HEK293 (cell line): Measurements from ENCODE around the gene GADD45G.

Source experiments
- CTCF ChIA-PET: fragments of 350-600 bp; formaldehyde crosslinking; extraction: SDS; loops from one replicate; lab custom pipeline; 2021; ENCODE audit warnings: antibody characterized with exemption; lab: Yijun Ruan, JAX
- POLR2A ChIA-PET: fragments of 300-600 bp; formaldehyde crosslinking; extraction: SDS; loops from one replicate; lab custom pipeline; 2020; ENCODE audit warnings: antibody characterized with exemption, inconsistent platforms; lab: Yijun Ruan, JAX
- H3K27ac ChIP-seq: fragments of 200-500 bp; sonication (Bioruptor generic); 2 replicates; pipeline ENCODE4 v1.5.1; 2014; ENCODE audit warnings: low read depth, low read length, control low read depth, inconsistent platforms; ENCODE audit errors: extremely low read depth
- H3K36me3 ChIP-seq, 2 experiments: fragments of 200-500 bp in 1 of 2; sonication (Bioruptor generic) in 1 of 2; 1 replicate in 1 of 2; 2 replicates in 1 of 2; pipeline ENCODE4 v1.5.1; 2014 to 2017; ENCODE audit warnings: inconsistent platforms in 2 of 2, low read length in 2 of 2; ENCODE audit not compliant: control insufficient read depth in 2 of 2, insufficient read depth in 1 of 2
- H3K4me1 ChIP-seq: fragments of 200-500 bp; sonication (Bioruptor generic); 2 replicates; pipeline ENCODE4 v1.5.1; 2014; ENCODE audit warnings: mild to moderate bottlenecking, low read length, inconsistent platforms; ENCODE audit not compliant: control insufficient read depth, insufficient read depth
- H3K4me3 ChIP-seq: 2 replicates; pipeline ENCODE4 v1.5.1; 2011; ENCODE audit warnings: low read depth, mild to moderate bottlenecking, control low read depth, low read length, moderate library complexity
- H3K9me3 ChIP-seq: fragments of 200-500 bp; sonication (Bioruptor generic); 2 replicates; pipeline ENCODE4 v1.5.1; 2014; ENCODE audit warnings: low read depth, low read length, inconsistent platforms; ENCODE audit not compliant: control insufficient read depth, insufficient read depth
- SETDB1 ChIP-seq: IDR thresholded peaks from one replicate; pipeline ENCODE4 v1.6.1; 2017; ENCODE audit warnings: mild to moderate bottlenecking, low read length, moderate library complexity, mixed read lengths; ENCODE audit not compliant: insufficient read length
- TRIM28 ChIP-seq: IDR thresholded peaks from 2 replicates; pipeline ENCODE4 v1.6.1; 2011; ENCODE audit warnings: low read length, control low read depth, borderline replicate concordance
- ZBTB17 ChIP-seq: fragments of 450-650 bp; formaldehyde crosslinking; IDR thresholded peaks from 2 replicates; pipeline ENCODE4 v1.5.1; 2016; ENCODE audit warnings: missing biosample characterization, missing genetic modification characterization
- ZNF175 ChIP-seq: fragments of 450-650 bp; formaldehyde crosslinking; IDR thresholded peaks from 2 replicates; pipeline ENCODE4 v1.5.1; 2016; ENCODE audit warnings: missing biosample characterization, missing genetic modification characterization
- ZNF24 ChIP-seq: fragments of 450-650 bp; formaldehyde crosslinking; IDR thresholded peaks from 2 replicates; pipeline ENCODE4 v1.5.1; 2016; ENCODE audit warnings: missing biosample characterization, missing genetic modification characterization
- ZNF292 ChIP-seq: fragments of 450-650 bp; formaldehyde crosslinking; IDR thresholded peaks from 2 replicates; pipeline ENCODE4 v1.5.1; 2016; ENCODE audit warnings: low read depth, missing biosample characterization, missing genetic modification characterization, borderline replicate concordance
- ZNF311 ChIP-seq: fragments of 450-650 bp; formaldehyde crosslinking; IDR thresholded peaks from 2 replicates; pipeline ENCODE4 v1.5.1; 2017; ENCODE audit warnings: missing biosample characterization, missing genetic modification characterization, borderline replicate concordance
- ZNF37A ChIP-seq: fragments of 450-650 bp; IDR thresholded peaks from 2 replicates; pipeline ENCODE4 v1.5.1; 2018; ENCODE audit warnings: missing biosample characterization, missing genetic modification characterization
- ZNF510 ChIP-seq: fragments of 450-650 bp; formaldehyde crosslinking; IDR thresholded peaks from 2 replicates; pipeline ENCODE4 v1.5.1; 2018; ENCODE audit warnings: mild to moderate bottlenecking, missing genetic modification characterization, missing biosample characterization; ENCODE audit not compliant: insufficient replicate concordance
- ZNF561 ChIP-seq: fragments of 450-650 bp; IDR thresholded peaks from 2 replicates; pipeline ENCODE4 v1.5.1; 2018; ENCODE audit warnings: missing biosample characterization, missing genetic modification characterization, borderline replicate concordance
- ZNF626 ChIP-seq: fragments of 450-650 bp; sonication (Bioruptor Pico); formaldehyde crosslinking; IDR thresholded peaks from 2 replicates; pipeline ENCODE4 v1.5.1; 2018; ENCODE audit warnings: missing biosample characterization, missing genetic modification characterization, inconsistent platforms
- ZNF830 ChIP-seq: fragments of 450-650 bp; IDR thresholded peaks from 2 replicates; pipeline ENCODE4 v1.5.0; 2018; ENCODE audit warnings: missing biosample characterization, missing genetic modification characterization, low read depth, mild to moderate bottlenecking, moderate library complexity
- ZSCAN16 ChIP-seq: fragments of 450-650 bp; formaldehyde crosslinking; IDR thresholded peaks from 2 replicates; pipeline ENCODE4 v1.5.1; 2016; ENCODE audit warnings: missing biosample characterization, missing genetic modification characterization
- TF ChIP-seq, protein P1 (sequence below): fragments of 450-650 bp; formaldehyde crosslinking; IDR thresholded peaks from 2 replicates; pipeline ENCODE4 v1.5.1; 2016; ENCODE audit warnings: missing biosample characterization, missing genetic modification characterization
- TF ChIP-seq, protein P2 (sequence below): fragments of 450-650 bp; formaldehyde crosslinking; IDR thresholded peaks from 2 replicates; pipeline ENCODE4 v1.5.1; 2017; ENCODE audit warnings: missing biosample characterization, mild to moderate bottlenecking, missing genetic modification characterization, moderate library complexity
- TF ChIP-seq, protein P3 (sequence below): fragments of 450-650 bp; formaldehyde crosslinking; IDR thresholded peaks from 2 replicates; pipeline ENCODE4 v1.5.1; 2016; ENCODE audit warnings: missing biosample characterization, missing genetic modification characterization
- TF ChIP-seq, protein P4 (sequence below): fragments of 450-650 bp; formaldehyde crosslinking; IDR thresholded peaks from 2 replicates; pipeline ENCODE4 v1.5.1; 2016; ENCODE audit warnings: missing biosample characterization, missing genetic modification characterization
- TF ChIP-seq, protein P5 (sequence below): fragments of 450-650 bp; formaldehyde crosslinking; IDR thresholded peaks from 2 replicates; pipeline ENCODE4 v1.5.1; 2016; ENCODE audit warnings: missing biosample characterization, missing genetic modification characterization
- TF ChIP-seq, protein P6 (sequence below): fragments of 450-650 bp; formaldehyde crosslinking; IDR thresholded peaks from 2 replicates; pipeline ENCODE4 v1.5.1; 2017; ENCODE audit warnings: missing biosample characterization, missing genetic modification characterization

GADD45G gene

DNA sequence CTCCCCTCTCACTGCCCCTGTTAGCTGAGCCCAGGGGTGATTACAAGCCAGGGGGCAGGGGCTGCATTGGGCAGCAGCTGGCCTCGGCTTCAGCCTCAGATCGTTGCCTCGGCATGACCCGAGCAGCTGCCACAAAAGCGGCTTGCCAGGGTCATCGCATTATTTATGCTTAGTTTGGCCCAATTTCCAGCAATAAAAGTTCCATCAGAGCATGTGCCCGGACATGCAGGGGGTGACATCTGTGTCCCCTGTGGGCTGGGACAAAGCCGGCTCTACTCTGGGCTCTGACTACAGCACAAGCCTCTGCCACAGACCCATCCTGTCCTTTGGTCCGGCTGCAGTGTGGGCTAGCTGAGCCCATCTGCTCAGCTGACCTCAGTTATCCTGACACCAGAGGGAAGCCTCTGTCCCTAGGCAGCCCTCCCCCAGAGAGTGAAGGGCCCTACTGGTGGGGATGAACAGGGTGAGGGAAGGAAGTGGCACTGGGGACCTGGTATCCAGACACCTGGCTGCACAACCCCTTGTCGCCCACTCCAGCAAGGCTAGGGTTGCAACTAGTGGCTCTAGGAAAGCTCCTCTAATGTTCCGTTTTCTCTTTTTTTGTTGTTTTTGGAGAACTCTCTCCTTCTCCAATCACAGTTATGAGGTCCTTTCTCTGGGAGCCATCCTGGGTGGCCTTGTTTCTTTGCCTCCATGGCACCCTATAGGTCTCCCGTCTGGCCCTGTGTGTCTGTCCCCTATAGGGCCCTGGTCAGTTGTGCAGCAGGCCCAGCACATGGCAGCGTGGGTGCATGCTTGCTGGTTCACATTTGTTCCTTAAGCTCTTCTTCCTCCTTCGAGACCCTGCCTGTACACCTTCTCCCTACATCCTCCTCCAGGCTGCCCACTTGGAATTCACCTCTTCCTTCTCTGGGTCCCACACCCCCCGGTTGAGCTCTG lies 13.3 kb upstream of the GADD45G start:
- H3K36me3 ChIP-seq = no peaks in the 10 kb centered on the region
- H3K9me3 ChIP-seq = no peaks in the 10 kb centered on the region
- CTCF ChIA-PET = interaction anchor here (0.7 to 7.1 kb wide), 7 partner anchors 11 to 510 kb away, joined by 3 to 140 read pairs (median 13); no protein-coding TSS in a partner anchor
- H3K27ac ChIP-seq = no peak overlapping the region
- H3K4me1 ChIP-seq = no peaks in the 10 kb centered on the region
- no peak overlapping the region for H3K4me3 ChIP-seq
- TF ChIP-seq ZBTB17 (no peak), ZNF24 (tag by site-specific recombination) (no peak), ZNF561 (tag by site-specific recombination) (no peak), ZNF292 (tag by site-specific recombination) (no peak), ZNF175 (tag by site-specific recombination) (no peak), TRIM28 (no peak), ZNF510 (no peak), ZSCAN16 (tag by site-specific recombination) (no peak), ZNF626 (tag by site-specific recombination) (no peak), SETDB1 (no peak), ZNF311 (tag by site-specific recombination) (no peak), ZNF37A (tag by site-specific recombination) (no peak), ZNF830 (tag by site-specific recombination) (no peak)
- TF ChIP-seq, protein P1, sequence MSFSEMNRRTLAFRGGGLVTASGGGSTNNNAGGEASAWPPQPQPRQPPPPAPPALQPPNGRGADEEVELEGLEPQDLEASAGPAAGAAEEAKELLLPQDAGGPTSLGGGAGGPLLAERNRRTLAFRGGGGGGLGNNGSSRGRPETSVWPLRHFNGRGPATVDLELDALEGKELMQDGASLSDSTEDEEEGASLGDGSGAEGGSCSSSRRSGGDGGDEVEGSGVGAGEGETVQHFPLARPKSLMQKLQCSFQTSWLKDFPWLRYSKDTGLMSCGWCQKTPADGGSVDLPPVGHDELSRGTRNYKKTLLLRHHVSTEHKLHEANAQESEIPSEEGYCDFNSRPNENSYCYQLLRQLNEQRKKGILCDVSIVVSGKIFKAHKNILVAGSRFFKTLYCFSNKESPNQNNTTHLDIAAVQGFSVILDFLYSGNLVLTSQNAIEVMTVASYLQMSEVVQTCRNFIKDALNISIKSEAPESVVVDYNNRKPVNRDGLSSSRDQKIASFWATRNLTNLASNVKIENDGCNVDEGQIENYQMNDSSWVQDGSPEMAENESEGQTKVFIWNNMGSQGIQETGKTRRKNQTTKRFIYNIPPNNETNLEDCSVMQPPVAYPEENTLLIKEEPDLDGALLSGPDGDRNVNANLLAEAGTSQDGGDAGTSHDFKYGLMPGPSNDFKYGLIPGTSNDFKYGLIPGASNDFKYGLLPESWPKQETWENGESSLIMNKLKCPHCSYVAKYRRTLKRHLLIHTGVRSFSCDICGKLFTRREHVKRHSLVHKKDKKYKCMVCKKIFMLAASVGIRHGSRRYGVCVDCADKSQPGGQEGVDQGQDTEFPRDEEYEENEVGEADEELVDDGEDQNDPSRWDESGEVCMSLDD = no peak
- TF ChIP-seq, protein P2, sequence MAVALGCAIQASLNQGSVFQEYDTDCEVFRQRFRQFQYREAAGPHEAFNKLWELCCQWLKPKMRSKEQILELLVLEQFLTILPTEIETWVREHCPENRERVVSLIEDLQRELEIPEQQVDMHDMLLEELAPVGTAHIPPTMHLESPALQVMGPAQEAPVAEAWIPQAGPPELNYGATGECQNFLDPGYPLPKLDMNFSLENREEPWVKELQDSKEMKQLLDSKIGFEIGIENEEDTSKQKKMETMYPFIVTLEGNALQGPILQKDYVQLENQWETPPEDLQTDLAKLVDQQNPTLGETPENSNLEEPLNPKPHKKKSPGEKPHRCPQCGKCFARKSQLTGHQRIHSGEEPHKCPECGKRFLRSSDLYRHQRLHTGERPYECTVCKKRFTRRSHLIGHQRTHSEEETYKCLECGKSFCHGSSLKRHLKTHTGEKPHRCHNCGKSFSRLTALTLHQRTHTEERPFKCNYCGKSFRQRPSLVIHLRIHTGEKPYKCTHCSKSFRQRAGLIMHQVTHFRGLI (tag by site-specific recombination) = no peak
- TF ChIP-seq, protein P3, sequence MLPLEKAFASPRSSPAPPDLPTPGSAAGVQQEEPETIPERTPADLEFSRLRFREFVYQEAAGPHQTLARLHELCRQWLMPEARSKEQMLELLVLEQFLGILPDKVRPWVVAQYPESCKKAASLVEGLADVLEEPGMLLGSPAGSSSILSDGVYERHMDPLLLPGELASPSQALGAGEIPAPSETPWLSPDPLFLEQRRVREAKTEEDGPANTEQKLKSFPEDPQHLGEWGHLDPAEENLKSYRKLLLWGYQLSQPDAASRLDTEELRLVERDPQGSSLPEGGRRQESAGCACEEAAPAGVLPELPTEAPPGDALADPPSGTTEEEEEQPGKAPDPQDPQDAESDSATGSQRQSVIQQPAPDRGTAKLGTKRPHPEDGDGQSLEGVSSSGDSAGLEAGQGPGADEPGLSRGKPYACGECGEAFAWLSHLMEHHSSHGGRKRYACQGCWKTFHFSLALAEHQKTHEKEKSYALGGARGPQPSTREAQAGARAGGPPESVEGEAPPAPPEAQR (tag by site-specific recombination) = no peak
- TF ChIP-seq, protein P4, sequence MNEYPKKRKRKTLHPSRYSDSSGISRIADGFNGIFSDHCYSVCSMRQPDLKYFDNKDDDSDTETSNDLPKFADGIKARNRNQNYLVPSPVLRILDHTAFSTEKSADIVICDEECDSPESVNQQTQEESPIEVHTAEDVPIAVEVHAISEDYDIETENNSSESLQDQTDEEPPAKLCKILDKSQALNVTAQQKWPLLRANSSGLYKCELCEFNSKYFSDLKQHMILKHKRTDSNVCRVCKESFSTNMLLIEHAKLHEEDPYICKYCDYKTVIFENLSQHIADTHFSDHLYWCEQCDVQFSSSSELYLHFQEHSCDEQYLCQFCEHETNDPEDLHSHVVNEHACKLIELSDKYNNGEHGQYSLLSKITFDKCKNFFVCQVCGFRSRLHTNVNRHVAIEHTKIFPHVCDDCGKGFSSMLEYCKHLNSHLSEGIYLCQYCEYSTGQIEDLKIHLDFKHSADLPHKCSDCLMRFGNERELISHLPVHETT (tag by site-specific recombination) = no peak
- TF ChIP-seq, protein P5, sequence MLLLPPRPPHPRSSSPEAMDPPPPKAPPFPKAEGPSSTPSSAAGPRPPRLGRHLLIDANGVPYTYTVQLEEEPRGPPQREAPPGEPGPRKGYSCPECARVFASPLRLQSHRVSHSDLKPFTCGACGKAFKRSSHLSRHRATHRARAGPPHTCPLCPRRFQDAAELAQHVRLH (tag by site-specific recombination) = no peak
- TF ChIP-seq, protein P6, sequence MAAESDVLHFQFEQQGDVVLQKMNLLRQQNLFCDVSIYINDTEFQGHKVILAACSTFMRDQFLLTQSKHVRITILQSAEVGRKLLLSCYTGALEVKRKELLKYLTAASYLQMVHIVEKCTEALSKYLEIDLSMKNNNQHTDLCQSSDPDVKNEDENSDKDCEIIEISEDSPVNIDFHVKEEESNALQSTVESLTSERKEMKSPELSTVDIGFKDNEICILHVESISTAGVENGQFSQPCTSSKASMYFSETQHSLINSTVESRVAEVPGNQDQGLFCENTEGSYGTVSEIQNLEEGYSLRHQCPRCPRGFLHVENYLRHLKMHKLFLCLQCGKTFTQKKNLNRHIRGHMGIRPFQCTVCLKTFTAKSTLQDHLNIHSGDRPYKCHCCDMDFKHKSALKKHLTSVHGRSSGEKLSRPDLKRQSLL = no peak
- POLR2A ChIA-PET = no interaction called here
